Esophagus muscularis mucosa (tissue), 3 donors: ENCODE data around the gene NPB.

Source experiments
- POLR2AphosphoS5 ChIP-seq, 2 donors: sonication (generic); formaldehyde crosslinking; IDR thresholded peaks; one replicate each; pipeline ENCODE4 v1.6.1; 2017; ENCODE audit warnings: antibody characterized with exemption in 2 of 2
- TF ChIP-seq, protein P1 (sequence below), 3 experiments: fragments of 200-600 bp in 2 of 3; fragments of 450-650 bp in 1 of 3; sonication (generic) in 2 of 3; IDR thresholded peaks; one replicate each; pipeline ENCODE4 v1.5.1; 2017 to 2019; ENCODE audit warnings: antibody characterized with exemption in 3 of 3, mild to moderate bottlenecking in 2 of 3, moderate library complexity in 1 of 3

DNA sequence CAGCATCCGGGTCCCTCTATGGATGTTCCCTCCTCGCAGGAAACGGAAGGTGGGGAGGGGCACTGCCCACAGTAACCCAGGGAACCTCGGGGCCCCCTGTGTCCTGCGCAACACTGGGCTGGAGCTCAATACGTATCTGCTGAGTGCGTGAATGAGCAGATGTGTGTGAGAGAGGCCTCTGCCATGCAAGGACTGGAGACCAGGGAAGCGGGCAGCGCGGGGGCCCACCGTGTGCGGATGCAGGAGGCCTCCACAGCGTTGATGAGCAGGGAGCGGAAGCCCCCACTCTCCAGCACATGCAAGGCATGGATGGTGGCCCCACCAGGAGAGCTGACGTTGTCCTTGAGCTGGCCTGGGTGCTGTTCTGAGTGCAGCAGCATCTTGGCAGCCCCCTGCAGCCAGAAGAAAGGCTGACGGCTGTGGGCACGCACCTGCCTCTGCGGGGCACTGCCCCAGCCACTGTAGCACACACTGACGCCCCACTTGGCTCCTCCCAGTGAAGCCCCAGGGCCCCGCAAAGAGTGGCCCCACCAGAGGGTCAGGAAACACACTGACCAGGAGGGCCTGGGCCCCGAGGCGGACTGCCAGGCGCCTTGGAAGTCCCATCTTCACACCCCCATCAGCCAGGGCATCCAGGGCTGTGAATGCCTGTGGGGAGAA lies 32.2 kb downstream of the NPB start:
- TF ChIP-seq, protein P1, sequence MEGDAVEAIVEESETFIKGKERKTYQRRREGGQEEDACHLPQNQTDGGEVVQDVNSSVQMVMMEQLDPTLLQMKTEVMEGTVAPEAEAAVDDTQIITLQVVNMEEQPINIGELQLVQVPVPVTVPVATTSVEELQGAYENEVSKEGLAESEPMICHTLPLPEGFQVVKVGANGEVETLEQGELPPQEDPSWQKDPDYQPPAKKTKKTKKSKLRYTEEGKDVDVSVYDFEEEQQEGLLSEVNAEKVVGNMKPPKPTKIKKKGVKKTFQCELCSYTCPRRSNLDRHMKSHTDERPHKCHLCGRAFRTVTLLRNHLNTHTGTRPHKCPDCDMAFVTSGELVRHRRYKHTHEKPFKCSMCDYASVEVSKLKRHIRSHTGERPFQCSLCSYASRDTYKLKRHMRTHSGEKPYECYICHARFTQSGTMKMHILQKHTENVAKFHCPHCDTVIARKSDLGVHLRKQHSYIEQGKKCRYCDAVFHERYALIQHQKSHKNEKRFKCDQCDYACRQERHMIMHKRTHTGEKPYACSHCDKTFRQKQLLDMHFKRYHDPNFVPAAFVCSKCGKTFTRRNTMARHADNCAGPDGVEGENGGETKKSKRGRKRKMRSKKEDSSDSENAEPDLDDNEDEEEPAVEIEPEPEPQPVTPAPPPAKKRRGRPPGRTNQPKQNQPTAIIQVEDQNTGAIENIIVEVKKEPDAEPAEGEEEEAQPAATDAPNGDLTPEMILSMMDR (IDR thresholded peaks at IDR 0.05): no peak
- TF ChIP-seq POLR2AphosphoS5 (IDR thresholded peaks at IDR 0.05): no peak
